Right ventricle myocardium superior (tissue), 1 donor: Measurements from ENCODE around the gene VEPH1. TPM values are rescaled to one million over a fixed set of nuclear protein-coding genes. Genes with fewer than 3 reads are reported as not detected.

Source experiments
- ATAC-seq: fragments of 200-7000 bp; cut with Tn5 transposase; one replicate; pipeline ENCODE4 v1.9.1; 2020; ENCODE audit warnings: mild to moderate bottlenecking; ENCODE audit not compliant: poor library complexity
- DNase-seq: peaks from one replicate; pipeline ENCODE4 v3.0.0-alpha.2; 2020
- intact Hi-C: fragments of 100-400 bp; cut with DNase I; formaldehyde crosslinking; loops from one replicate; pipeline ENCODE4 v1.11.2; 2022
- total RNA-seq: library from RNA; stranded (reverse); fragmentation: NEBNext Ultra II Directional; extraction: Animal tissue kit (Norgen Biotek cat#: 25700); gene quantifications from one replicate; pipeline ENCODE4 v1.2.1, GENCODE V29; 2021
- donor health status: DM: no; HTN: yes; CAD: no; lungs with severe emphysema.

VEPH1 gene
- total RNA-seq, 1 donor from 2014 or later, result not detected

GRCh38 chr3:157408499-157409149 lies 94.6 kb downstream of the VEPH1 start:
- ATAC-seq, result no peak
- DNase-seq, result no peak
- intact Hi-C loops, result no loop called here

GRCh38 chr3:157407769-157408168 lies 95.4 kb downstream of the VEPH1 start:
- ATAC-seq (no peak), DNase-seq (no peak)
- intact Hi-C loops, result no loop called here

GRCh38 chr3:157406394-157406793 lies 96.8 kb downstream of the VEPH1 start:
- ATAC-seq (no peak), DNase-seq (no peak)
- intact Hi-C loops, result no loop called here

- intact Hi-C loops, result no loop called here
- no peak for ATAC-seq
- DNase-seq, result no peak
These were observed 97.8 kb downstream of the VEPH1 start for GRCh38 chr3:157405457-157405856.

DNA sequence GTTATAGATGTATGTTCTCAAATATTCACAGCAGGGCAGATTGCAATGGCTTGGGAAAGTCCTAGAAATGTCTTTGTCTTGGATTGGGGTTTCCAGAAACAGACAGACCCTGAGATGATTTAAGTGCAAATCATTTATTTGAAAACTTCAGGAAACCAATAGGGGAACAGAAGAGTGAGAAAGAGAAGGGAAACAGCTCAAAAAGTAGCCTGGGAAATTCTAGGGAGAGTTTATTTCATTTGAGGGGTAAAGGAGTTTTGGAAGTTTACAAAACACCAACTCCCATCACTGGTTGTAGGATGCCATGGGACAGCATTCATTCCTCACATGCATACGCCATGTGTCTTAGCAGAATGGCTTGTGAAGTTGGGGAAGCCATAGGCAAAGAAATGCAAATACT lies 98.8 kb downstream of the VEPH1 start:
- intact Hi-C loops, result no loop called here
- ATAC-seq (no peak), DNase-seq (no peak)

- ATAC-seq (no peak), DNase-seq (no peak)
- intact Hi-C loops, result no loop called here
These were observed 104.6 kb downstream of the VEPH1 start for GRCh38 chr3:157398598-157398997.

- DNase-seq, result no peak
- intact Hi-C loops, result no loop called here
- ATAC-seq, result no peak
These were observed 108.8 kb downstream of the VEPH1 start for GRCh38 chr3:157394411-157394810.

DNA sequence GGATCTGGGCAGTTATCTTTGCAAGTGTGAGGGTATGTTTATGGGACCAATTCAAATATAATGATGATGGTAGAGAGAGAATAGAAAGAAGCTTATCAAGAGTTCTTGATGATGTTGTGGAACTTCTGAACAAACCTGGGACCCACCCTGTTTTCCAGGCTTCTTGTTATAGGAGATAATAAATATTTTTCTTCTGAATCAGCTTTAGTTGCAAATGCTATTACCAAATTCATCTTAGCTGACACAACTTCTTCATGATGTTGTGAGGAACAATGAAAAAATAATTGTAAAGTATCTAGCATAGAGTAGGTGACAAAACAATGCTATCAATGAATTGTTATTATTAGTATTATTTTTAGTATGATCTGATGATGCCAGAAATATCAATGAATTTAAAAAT lies 110.1 kb downstream of the VEPH1 start:
- no peak for DNase-seq
- no peak for ATAC-seq
- intact Hi-C loops, result no loop called here

DNA sequence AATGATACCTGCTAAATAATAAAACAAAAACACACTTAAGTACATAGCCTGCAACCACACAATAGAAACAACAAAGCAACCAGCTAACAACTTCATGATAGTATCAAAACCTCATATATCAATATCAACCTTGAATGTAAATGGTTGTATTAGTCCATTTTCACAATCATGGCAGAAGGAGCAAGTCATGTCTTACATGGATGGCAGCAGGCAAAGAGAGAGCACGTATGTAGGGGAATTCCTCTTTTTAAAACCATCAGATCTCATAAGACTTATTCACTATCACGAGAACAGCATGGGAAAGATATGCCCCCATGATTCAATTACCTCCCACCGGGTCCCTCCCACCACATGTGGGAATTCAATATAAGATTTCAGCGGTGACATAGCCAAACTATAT lies 111.1 kb downstream of the VEPH1 start:
- ATAC-seq (no peak), DNase-seq (no peak)
- intact Hi-C loops, result no loop called here

GRCh38 chr3:157390713-157391515 lies 112.3 kb downstream of the VEPH1 start:
- ATAC-seq (no peak), DNase-seq (no peak)
- intact Hi-C loops, result no loop called here

DNA sequence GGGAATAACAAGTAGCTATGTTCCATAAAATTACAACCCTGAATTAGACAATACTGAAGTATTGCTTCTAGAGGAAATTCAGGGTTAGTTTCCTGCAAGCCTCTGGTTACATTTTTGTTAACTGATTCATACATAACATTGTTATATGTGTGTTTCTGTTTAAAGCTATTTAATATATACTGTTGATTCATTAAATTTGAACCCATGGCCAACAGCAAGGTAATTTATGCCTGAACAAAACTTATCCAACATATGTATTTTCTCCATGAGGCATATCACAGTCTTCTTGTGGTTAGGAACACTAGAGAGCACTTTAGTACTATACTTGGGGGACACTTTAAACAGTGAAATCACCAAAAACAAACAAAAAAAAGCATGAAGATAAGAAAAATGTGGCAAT lies 114.2 kb downstream of the VEPH1 start:
- DNase-seq (no peak), ATAC-seq (no peak)
- intact Hi-C loops, result no loop called here

DNA sequence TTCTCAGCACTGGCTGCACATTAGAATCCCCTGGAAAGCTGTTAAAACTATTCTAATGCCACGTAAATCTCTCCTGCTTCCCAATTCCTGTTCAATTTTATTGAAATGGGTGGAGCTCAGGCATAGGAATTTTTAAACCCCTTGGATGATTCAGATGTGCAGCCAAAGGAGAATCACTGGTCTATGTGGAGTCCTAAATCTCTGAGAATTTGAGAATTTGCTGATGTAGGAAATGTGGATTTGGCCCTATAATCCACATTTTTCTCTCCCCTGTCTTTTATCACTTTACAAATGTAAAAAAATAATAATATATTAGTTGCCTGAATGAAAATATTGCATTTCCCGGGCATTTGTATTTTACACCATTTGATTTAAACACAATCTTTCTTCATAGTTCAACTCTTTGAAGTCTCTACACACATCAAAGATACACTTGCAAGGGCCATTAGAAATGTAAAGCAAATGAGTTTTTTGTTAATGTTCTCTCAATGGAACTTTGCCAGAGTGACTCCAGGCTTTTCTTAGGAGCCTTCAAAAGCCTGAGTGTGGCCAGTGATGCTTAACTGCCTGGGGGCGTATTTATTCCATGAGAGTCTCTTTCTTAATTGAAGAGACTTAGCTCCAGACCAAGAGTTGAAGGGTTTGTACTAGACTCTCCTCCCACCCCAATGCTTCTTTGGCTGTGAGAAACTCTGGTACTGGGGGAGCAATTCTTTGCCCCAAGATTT lies 115.3 kb downstream of the VEPH1 start:
- DNase-seq (no peak), ATAC-seq (no peak)
- intact Hi-C loops, result no loop called here

DNA sequence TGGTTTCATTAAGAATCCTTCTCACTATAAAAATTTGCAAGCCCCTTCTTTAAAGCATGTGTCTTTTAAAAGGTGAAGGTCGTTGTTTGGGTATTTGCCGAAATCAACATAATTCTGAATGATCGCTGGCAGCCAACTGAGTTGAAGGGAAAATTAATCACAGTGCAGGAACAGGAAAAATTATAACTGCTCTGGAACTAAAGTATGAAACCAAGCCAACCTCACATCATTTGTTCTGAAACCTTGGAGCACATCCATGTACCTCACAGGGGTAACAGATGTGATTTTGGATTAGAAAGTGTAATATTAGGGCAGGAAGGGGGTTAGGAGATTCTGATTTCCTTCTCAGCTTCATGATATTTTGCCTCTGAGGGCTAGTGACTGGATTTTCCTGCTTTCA lies 118.7 kb downstream of the VEPH1 start:
- DNase-seq (no peak), ATAC-seq (no peak)
- intact Hi-C loops, result no loop called here

DNA sequence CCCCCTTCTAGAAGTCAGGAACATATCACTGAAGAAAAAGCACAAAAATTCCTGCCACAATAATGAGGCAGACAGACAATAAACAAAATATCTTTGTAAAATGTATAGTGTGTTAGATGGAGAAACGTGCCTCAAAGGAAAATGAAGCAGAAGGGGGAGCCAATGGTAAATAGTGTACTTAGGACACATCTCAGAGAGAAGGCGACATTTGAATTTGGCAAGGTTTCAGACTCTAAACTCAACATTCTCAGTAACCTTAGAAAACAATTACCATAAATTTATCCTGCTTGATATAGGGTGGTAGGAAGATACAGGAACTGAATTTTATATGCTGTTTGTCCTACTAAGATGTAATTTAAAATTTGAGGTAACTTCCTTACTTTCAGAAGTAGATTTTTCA lies 119.2 kb downstream of the VEPH1 start:
- DNase-seq (no peak), ATAC-seq (no peak)
- intact Hi-C loops, result no loop called here

GRCh38 chr3:157381606-157382005 lies 121.6 kb downstream of the VEPH1 start:
- ATAC-seq, result no peak
- intact Hi-C loops, result no loop called here
- no peak for DNase-seq

- no peak for DNase-seq
These were observed 123.6 kb downstream of the VEPH1 start for GRCh38 chr3:157379525-157380140.

DNA sequence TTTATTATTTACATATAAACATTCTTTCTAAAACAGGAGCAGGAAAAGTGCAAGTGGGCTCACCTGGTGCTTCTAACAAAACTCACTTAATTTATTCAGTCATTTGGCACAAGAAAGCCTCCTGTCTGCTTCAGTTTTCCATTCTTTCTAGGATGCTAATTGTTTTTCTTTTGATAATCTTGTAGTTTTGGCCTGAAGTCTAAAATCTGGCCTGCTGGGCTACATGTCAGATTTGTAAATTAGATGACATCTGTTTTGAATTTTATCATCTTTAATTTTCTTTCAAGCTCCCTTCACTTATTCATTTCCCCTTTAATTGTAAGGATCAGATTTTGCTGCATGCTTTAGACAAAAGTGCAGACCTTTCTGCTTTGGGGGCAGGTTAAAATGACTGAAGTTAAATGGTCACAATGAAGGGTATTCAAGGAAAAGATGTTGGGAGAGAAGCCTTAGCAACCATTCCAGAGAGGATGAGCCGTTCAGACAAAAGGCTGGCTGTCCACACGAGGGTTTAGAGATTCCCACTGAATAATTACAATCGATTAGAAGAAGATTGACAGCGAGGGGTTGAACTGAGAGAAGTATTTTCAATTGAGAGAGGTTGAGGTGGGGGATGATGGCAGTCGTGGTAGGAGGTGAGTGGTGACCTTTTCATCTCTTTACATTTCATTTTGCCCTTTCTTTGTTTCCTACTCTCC lies 126.5 kb downstream of the VEPH1 start:
- intact Hi-C loops, result no loop called here
- no peak for ATAC-seq

More at GRCh38 chr3:157379525-157380140, 123.6 kb downstream of the VEPH1 start:
- ATAC-seq, result no peak
- intact Hi-C loops, result no loop called here

GRCh38 chr3:157375342-157375986 lies 127.8 kb downstream of the VEPH1 start:
- no peak for ATAC-seq
- intact Hi-C loops, result no loop called here
- no peak for DNase-seq

More for the DNA sequence above, 126.5 kb downstream of the VEPH1 start:
- DNase-seq, result no peak
